ENCODE data around the gene SLC35G6. TPM values are rescaled to one million over a fixed set of nuclear protein-coding genes. Genes with fewer than 3 reads are reported as not detected.

Gene SLC35G6
- total and polyA plus RNA-seq, 2 experiments from 2014 or later: 0.16 TPM; not detected in 1

- no peak for TF ChIP-seq EZH2 (IDR thresholded peaks at IDR 0.05; ENCODE audit: low read depth, unreplicated experiment)
- TF ChIP-seq, protein P1, sequence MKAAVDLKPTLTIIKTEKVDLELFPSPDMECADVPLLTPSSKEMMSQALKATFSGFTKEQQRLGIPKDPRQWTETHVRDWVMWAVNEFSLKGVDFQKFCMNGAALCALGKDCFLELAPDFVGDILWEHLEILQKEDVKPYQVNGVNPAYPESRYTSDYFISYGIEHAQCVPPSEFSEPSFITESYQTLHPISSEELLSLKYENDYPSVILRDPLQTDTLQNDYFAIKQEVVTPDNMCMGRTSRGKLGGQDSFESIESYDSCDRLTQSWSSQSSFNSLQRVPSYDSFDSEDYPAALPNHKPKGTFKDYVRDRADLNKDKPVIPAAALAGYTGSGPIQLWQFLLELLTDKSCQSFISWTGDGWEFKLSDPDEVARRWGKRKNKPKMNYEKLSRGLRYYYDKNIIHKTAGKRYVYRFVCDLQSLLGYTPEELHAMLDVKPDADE (IDR thresholded peaks at IDR 0.05): no peak
- TF ChIP-seq ZNF114 (CRISPR knock-in tag; IDR thresholded peaks at IDR 0.05): no peak
- no peak for TF ChIP-seq ZNF331 (CRISPR knock-in tag; IDR thresholded peaks at IDR 0.05; ENCODE audit: low read depth)
- TF ChIP-seq POLR2AphosphoS5 (IDR thresholded peaks at IDR 0.05; ENCODE audit: low read depth): no peak
- no peak for TF ChIP-seq JUNB (IDR thresholded peaks at IDR 0.05; ENCODE audit: unreplicated experiment)
- no peak for TF ChIP-seq EZH2phosphoT487 (IDR thresholded peaks at IDR 0.05; ENCODE audit: unreplicated experiment)
- no peak for TF ChIP-seq STAT1 (IDR thresholded peaks at IDR 0.05; ENCODE audit: unreplicated experiment)
- TF ChIP-seq NANOG (IDR thresholded peaks at IDR 0.05; ENCODE audit: borderline replicate concordance): no peak
- TF ChIP-seq, protein P2, sequence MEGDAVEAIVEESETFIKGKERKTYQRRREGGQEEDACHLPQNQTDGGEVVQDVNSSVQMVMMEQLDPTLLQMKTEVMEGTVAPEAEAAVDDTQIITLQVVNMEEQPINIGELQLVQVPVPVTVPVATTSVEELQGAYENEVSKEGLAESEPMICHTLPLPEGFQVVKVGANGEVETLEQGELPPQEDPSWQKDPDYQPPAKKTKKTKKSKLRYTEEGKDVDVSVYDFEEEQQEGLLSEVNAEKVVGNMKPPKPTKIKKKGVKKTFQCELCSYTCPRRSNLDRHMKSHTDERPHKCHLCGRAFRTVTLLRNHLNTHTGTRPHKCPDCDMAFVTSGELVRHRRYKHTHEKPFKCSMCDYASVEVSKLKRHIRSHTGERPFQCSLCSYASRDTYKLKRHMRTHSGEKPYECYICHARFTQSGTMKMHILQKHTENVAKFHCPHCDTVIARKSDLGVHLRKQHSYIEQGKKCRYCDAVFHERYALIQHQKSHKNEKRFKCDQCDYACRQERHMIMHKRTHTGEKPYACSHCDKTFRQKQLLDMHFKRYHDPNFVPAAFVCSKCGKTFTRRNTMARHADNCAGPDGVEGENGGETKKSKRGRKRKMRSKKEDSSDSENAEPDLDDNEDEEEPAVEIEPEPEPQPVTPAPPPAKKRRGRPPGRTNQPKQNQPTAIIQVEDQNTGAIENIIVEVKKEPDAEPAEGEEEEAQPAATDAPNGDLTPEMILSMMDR (conservative IDR thresholded peaks at IDR 0.05; ENCODE audit: low read depth in 2 of 2): no peak
- TF ChIP-seq, protein P3, sequence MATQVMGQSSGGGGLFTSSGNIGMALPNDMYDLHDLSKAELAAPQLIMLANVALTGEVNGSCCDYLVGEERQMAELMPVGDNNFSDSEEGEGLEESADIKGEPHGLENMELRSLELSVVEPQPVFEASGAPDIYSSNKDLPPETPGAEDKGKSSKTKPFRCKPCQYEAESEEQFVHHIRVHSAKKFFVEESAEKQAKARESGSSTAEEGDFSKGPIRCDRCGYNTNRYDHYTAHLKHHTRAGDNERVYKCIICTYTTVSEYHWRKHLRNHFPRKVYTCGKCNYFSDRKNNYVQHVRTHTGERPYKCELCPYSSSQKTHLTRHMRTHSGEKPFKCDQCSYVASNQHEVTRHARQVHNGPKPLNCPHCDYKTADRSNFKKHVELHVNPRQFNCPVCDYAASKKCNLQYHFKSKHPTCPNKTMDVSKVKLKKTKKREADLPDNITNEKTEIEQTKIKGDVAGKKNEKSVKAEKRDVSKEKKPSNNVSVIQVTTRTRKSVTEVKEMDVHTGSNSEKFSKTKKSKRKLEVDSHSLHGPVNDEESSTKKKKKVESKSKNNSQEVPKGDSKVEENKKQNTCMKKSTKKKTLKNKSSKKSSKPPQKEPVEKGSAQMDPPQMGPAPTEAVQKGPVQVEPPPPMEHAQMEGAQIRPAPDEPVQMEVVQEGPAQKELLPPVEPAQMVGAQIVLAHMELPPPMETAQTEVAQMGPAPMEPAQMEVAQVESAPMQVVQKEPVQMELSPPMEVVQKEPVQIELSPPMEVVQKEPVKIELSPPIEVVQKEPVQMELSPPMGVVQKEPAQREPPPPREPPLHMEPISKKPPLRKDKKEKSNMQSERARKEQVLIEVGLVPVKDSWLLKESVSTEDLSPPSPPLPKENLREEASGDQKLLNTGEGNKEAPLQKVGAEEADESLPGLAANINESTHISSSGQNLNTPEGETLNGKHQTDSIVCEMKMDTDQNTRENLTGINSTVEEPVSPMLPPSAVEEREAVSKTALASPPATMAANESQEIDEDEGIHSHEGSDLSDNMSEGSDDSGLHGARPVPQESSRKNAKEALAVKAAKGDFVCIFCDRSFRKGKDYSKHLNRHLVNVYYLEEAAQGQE (IDR thresholded peaks at IDR 0.05; ENCODE audit: unreplicated experiment): no peak
Observed at GRCh38 chr17:7465597-7466275, 15.5 kb upstream of the SLC35G6 start (continued).

DNA sequence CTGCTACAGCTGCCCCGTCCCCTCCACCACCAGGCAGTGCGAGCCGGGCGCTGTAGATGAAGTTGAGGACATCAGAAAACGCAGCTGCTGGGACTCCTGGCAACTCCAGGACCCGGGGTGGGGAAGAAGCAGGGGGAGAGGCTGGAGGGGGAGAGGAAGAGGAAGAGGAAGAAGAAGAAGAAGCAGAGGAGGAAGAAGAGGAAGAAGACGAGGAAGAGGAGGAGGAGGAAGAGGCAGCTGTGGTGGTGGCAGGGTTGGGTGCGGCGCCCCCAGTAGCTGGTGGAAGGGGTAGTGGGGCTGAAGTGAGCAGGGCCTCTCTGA lies 15.0 kb upstream of the SLC35G6 start:
- no peak for DNase-seq (ENCODE audit: low spot score)
- Histone ChIP-seq H3K9me2 (ENCODE audit: insufficient read depth) (no peaks in the 10 kb centered on the region), H3K79me2 (replicated peaks; ENCODE audit: insufficient read depth) (0 out of 2 replicates have a peak, but pooled peaks cover 10% of the 10 kb centered on the region), H3K4me2 (no peak overlapping the region), H3K27me3 (ENCODE audit: insufficient read depth) (no peaks in the 10 kb centered on the region), H3F3A (replicated peaks; ENCODE audit: low read depth) (no peaks in the 10 kb centered on the region), H3K4me3 (no peak overlapping the region), H3K36me3 (ENCODE audit: insufficient read depth) (no peaks in the 10 kb centered on the region), H2AFZ (no peak overlapping the region), H3K27ac (ENCODE audit: low read depth) (no peak overlapping the region), H3K4me1 (ENCODE audit: insufficient read depth) (peaks cover 8% of the 10 kb centered on the region; the same call in 1 of the 2 replicates), H4K20me1 (replicated peaks; ENCODE audit: insufficient read depth) (no peaks in the 10 kb centered on the region)
- H3K9me3 Mint-ChIP-seq: no peaks in the 10 kb centered on the region
- H3K27me3 Mint-ChIP-seq (ENCODE audit: insufficient read depth, low read depth, poor library complexity): peaks cover 11% of the 10 kb centered on the region
- no peak for ATAC-seq
- H3K4me3 Mint-ChIP-seq: no peak overlapping the region
- H3K4me1 Mint-ChIP-seq: peaks cover 11% of the 10 kb centered on the region
- peaks cover 8% of the 10 kb centered on the region for H3K36me3 Mint-ChIP-seq (ENCODE audit: low read depth)
- H3K27ac Mint-ChIP-seq: no peak overlapping the region
- TF ChIP-seq ZNF331 (CRISPR knock-in tag; IDR thresholded peaks at IDR 0.05; ENCODE audit: low read depth) (no peak), POLR2AphosphoS5 (IDR thresholded peaks at IDR 0.05; ENCODE audit: low read depth) (no peak), JUNB (IDR thresholded peaks at IDR 0.05; ENCODE audit: unreplicated experiment) (no peak), NANOG (IDR thresholded peaks at IDR 0.05; ENCODE audit: borderline replicate concordance) (no peak), ZNF114 (CRISPR knock-in tag; IDR thresholded peaks at IDR 0.05) (no peak), STAT1 (IDR thresholded peaks at IDR 0.05; ENCODE audit: unreplicated experiment) (no peak), EZH2phosphoT487 (IDR thresholded peaks at IDR 0.05; ENCODE audit: unreplicated experiment) (no peak), CREB1 (CRISPR knock-in tag; IDR thresholded peaks at IDR 0.05; ENCODE audit: low read depth) (no peak)
- TF ChIP-seq, protein P1 (IDR thresholded peaks at IDR 0.05): no peak
- TF ChIP-seq, protein P2 (conservative IDR thresholded peaks at IDR 0.05; ENCODE audit: low read depth in 2 of 2): no peak
- TF ChIP-seq, protein P3 (IDR thresholded peaks at IDR 0.05; ENCODE audit: unreplicated experiment): no peak

Measured in GM23338 (cell line).